22Rv1 (cell line): ENCODE measurements around the gene PTS.

Experiments used
- CTCF ChIP-seq: fragments of 450-650 bp; IDR thresholded peaks from 2 replicates; pipeline ENCODE4 v1.5.1; 2017; ENCODE audit warnings: mild to moderate bottlenecking
- ZFX ChIP-seq: fragments of 450-650 bp; IDR thresholded peaks from 2 replicates; pipeline ENCODE4 v1.6.1; 2017; ENCODE audit warnings: antibody characterized with exemption, borderline replicate concordance

- TF ChIP-seq CTCF (no peak), ZFX (no peak)
Measured at GRCh38 chr11:112241486-112241885, 15.3 kb downstream of the PTS start.
